Ramos (cell line): ENCODE results near the gene FHOD3.

Experiments
- in situ Hi-C: fragments of 300-500 bp; cut with MboI; formaldehyde crosslinking; loops from one replicate; pipeline ENCODE4 v1.14.3; 2022; ENCODE audit warnings: low sequenced_read_pairs; ENCODE audit not compliant: unreplicated experiment

FHOD3 gene

DNA sequence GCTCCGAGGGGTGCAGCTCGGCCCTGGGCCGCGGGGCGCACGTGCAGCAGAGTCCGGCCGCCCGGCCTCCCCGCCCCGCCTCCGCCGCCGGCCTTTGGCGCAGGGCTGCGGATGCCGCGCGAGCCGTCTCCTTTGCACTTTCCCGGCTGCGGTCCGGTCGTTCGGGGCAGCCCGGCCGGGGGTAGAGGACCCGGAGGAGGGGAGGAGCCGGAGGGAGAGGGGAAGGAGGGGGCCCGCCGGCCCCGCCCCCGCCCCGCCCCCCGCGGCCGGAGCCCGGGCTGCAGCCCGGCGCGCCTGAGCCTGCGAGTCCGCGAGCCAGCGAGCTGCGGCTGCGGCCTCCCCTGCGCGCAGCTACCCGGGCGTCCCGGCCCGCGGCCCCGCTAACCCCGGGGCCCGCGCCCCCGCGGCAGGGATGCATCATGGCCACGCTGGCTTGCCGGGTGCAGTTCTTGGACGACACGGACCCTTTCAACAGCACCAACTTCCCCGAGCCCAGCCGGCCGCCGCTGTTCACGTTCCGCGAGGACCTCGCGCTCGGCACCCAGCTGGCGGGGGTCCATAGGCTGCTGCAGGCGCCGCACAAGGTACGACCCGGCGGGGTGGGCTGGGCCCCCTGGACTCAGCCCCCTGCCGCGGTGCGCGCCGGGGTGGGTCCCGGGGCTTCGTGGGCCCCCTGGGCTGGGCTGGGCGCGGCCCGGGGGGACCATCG, at the start of gene FHOD3:
FHOD3 (plus strand) TSS at position 297 of the 709 bp plus-strand sequence; CDS start at position 420, 123 bp downstream.
- in situ Hi-C loops, result no loop called here

DNA sequence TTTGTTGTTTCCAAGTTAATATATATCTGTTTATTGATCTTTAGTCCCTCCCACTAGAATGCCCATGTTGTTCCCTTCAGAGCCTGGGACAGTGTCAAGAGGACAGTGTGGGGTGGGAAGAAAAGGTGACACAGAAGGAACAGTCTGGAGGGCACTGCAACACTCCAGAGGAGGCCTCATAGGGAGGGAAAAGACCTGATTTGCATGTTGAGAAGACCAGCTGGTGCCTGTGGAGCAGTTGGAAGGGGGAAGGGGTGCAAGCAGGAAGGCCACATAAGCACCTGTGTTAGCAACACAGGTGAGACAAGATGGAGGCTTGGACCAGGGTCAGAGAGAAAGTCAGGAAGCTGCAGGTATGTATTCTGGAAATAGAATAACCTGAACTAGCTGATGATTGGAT, 48.1 kb upstream of the FHOD3 start:
- in situ Hi-C loops, result no loop called here

DNA sequence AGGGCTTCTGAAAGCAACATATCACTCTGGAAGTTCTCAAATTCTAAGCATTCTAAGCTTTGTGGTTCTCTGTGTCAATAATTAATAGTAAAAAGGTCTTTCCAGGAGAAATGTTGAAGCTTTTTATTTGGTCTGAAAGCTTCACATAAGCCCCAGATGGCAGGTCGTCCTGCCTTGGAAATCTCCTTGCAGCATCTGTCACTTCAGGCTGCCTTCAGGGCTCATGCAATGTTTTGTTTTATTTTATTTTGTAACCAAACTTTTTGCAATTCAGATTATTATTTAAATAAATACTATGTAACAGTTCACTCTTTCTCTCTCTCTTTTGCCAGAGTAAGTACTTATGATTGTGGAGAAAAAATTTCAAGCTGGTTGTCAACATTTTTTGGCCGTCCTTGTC, 46.7 kb upstream of the FHOD3 start:
- in situ Hi-C loops, result no loop called here

GRCh38 chr18:36255072-36255698, 42.3 kb upstream of the FHOD3 start:
- in situ Hi-C loops, result no loop called here

DNA sequence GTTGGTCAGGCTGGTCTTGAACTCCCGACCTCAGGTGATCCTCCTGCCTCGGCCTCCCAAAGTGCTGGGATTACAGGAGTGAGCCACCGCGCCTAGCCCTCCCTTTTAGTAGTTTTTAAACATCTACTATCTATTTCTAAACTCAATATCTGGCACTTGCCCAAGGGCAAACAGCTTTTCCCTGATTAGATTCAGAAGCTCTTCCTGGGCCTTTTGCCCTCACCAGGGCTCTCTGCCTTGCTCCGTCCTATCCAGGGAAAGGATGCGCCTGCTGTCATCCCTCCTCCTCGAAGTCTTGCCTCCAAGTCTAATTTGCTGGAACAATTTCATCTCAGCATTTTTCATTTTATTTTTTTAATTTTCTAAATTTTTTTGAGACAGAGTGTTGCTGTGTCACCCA, 41.4 kb upstream of the FHOD3 start:
- in situ Hi-C loops, result no loop called here

DNA sequence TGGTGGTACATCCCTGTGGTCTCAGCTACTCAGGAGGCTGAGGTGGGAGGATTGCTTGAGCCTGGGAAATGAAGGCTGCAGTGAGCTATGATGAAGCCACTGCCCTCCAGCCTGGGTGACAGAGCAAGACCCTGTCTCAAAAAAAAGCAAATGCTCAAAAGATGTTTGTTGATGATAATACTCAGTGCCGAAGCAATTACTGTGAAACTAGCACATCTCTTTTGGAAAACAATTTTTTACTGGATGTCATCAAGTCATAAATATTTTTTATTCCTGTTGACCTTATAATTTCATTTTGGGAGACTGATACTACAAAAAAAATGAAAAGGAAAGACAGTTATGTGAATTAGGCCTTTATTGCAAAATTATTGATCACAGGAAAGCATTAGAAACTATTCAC, 34.5 kb upstream of the FHOD3 start:
- in situ Hi-C loops, result no loop called here

DNA sequence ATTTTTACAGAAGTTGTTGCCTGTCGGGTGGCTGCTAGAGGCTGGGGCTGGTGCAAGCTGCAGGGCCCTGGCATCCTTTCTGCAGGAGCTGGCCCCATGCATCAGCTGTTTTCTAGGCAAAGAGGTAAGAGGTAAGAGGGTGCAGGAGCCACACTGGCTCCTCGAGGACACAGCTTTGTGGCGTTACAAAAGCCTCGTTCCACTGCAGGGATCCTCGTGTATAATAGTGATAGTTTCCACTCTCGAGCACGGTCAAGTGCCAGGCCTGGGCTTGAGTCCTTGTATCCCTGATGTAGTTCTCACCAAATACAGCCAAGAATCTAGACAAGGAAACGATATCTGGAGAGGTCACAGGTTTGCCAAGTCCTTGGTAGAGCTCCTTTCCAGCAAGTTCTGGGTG, 33.2 kb upstream of the FHOD3 start:
- in situ Hi-C loops, result no loop called here

- in situ Hi-C loops, result no loop called here
Observed at GRCh38 chr18:36265015-36265414, 32.5 kb upstream of the FHOD3 start.

DNA sequence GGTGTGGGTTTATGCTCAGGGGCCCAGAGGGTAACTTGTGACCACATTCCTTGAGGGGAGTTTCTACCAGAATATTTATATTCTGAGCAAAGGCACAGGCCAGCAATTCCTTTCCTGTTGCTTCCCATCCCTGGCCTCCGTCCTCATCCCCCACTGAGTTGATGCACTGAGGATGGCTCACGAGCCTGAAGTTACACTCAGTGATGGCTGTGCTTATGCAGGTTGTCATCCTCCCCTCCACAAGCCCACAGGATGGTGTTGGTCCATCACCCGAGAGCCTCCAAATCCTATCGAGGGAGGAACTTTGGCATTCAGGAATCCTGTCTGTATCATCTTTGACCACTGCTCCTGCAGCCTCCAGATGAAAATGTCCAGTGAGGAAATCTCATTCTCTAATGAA, 28.4 kb upstream of the FHOD3 start:
- in situ Hi-C loops, result no loop called here

DNA sequence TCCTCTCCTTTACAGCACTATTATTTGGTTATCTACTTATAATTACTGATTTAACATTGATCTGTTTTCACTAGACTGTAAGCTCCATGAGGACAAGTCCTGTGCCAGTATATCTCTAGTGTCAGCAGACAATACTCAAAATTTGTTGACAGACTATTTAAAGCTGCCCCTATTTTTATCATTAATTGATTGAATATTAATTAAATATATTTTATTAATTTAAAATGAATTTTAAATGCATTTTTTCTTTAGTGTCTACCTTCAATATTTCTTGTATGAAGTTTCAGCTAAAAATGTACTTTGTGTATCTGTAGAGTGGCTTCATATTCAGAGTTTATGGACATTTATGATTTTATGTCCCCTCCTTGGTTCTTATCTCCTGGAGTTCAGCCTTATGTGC, 26.4 kb upstream of the FHOD3 start:
- in situ Hi-C loops, result no loop called here

DNA sequence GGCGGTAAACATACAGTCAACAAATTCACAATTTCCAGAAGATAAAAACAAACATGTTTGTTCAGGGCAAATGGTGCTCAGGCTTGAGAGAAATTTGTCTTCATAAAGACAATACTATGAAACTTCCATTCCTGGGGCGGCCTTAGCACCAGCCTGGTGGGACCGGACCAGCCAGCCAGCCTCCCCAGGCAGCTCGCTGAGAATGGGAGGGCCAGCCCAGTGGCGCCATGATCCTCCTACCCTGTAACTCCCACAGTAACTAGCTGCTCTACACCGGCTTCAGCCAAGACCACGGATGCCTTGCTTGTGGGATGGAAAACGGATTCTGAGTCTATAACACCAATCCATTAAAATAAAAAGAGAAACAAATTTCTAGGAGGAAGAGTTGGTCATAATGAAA, 24.2 kb upstream of the FHOD3 start:
- in situ Hi-C loops, result no loop called here

- in situ Hi-C loops, result no loop called here
Observed at GRCh38 chr18:36274083-36274715, 23.3 kb upstream of the FHOD3 start.

DNA sequence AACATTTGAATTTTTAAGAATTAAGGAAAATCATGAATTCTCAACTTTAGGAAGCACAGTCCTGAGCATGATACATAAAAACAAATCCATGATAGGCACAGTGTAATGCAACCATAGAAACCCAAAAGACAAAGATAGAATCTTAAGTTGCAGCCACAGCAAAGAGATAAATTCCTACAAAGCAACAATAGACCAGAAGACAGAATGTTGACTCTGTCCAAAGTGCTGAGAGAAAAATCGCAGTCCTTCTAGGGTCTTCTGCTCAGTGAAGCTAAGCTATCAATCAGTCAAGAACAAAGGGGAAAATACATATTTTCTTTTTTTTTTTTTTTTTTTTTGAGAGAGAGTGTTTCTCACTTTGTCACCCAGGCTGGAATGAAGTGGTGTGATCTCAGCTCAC, 22.0 kb upstream of the FHOD3 start:
- in situ Hi-C loops, result no loop called here

DNA sequence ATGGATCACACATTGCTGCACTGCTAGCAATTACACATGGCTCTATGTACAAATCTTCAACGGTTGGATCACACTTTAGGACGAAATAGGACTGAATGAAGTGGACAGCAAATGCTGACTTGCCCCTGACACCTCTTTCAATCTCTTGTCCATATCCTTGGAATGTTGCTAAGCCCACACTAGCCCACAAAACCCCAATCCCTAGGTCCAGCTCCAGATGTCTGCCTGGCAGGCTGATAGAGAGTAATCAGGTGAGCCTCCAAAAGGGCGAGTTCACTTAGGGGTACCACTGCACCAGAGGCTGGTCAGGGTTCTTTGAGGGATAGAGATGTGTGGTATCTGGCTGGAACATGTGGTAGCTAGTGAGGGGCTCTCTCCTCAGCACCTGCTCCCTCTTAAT, 18.5 kb upstream of the FHOD3 start:
- in situ Hi-C loops, result no loop called here

GRCh38 chr18:36281936-36282335, 15.6 kb upstream of the FHOD3 start:
- in situ Hi-C loops, result loop anchor here (5.0 to 10.0 kb wide), 4 partner anchors 190 to 897 kb away; no protein-coding TSS in a partner anchor

DNA sequence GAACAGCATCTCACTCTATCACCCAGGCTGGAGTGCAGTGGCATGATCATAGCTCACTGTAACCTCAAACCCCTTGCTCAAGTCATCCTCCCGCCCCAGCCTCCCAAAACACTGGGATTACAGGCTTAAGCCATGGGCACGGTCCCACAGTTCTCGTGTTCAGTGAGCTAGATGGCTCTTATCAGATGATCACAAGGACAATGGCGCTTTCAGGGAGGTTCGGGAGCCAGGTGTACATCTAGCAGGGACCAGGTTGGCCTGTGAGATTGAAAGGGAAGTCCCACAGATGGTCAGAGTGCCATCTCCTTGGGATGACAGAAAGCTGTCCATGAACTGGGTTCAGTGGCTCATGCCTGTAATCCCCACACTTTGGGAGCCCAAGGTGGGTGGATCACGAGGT, 14.1 kb upstream of the FHOD3 start:
- in situ Hi-C loops, result loop anchor here (5.0 to 10.0 kb wide), 4 partner anchors 191 to 899 kb away; no protein-coding TSS in a partner anchor

- in situ Hi-C loops, result loop anchor here (5.0 to 10.0 kb wide), 4 partner anchors 192 to 899 kb away; no protein-coding TSS in a partner anchor
Observed at GRCh38 chr18:36284268-36284667, 13.2 kb upstream of the FHOD3 start.

DNA sequence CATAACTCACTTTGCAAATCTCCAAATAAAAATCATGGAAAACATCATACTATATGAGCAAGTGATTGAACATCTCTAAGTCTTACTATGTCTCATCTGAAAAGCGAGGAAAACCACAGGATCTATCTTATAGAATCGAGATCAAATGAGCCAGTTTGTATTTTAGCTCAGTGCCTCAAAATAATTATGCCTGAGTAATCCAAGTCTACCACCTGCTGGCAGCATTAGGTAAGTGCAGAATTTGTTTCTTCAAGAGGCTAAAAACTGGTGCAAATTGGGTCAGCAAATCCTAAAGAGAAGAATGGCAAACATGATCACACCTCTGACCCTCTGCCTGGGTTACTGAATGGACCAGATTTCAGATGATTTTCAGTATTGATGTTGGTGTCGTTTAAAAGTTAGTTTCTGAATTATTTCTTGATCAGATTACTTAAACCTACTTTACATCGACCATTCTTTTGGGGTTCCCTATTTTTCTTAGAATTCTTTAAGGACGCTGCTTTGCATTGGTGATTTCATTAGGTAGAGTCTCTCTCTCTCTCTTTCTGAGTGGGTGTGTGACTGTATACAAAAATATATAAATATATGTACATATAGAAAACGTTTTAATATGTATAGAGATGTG, 12.7 kb upstream of the FHOD3 start:
- in situ Hi-C loops, result loop anchor here (5.0 to 10.0 kb wide), 4 partner anchors 192 to 900 kb away; no protein-coding TSS in a partner anchor

DNA sequence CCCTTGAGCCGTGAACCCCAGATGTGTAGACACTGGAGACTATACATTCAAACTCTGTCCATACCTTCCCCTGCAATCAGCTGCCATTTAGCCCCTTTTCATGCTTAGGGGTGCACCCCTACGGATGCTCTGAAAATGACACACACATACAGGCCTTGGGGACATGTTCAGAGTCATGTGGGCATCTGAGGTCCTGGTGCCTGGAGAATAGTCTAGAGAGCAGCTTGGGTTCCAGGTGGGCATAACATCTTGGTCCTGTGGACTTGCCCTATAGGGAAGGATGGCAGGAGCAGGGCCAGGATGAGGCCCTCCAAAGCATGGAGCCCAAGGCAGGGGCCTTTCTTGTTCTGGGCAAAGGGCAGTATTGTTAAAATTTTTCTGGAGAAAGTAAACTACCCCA, 9.9 kb upstream of the FHOD3 start:
- in situ Hi-C loops, result loop anchor here (10.0 kb wide), 1 partner anchor 903 kb away; no protein-coding TSS in a partner anchor

DNA sequence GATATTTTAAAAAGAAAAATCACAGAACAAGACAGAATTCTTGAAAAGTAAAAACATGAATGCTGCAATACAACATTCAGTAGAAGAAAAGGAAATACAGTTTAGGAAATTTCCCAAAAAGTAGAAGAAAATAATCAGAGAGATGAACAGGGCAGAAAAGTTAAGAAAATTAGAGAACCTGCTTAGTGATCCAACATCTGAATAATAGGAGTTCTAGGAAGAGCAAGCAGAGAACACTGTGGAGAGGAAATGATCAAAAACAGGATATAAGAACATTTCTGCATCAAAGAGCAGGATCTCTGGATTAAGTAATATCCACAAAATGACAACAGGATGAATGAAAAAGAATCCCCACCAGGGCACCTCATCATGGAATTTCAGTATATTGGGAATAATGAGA, 8.8 kb upstream of the FHOD3 start:
- in situ Hi-C loops, result loop anchor here (10.0 kb wide), 1 partner anchor 904 kb away; no protein-coding TSS in a partner anchor

- in situ Hi-C loops, result no loop called here
Observed at GRCh38 chr18:36294031-36294430, 3.5 kb upstream of the FHOD3 start.
